GM23338 (cell line): ENCODE measurements around the gene IL19. TPM values are rescaled to one million over a fixed set of nuclear protein-coding genes. Genes with fewer than 3 reads are reported as not detected.

Source experiments
- ATAC-seq: fragments of 200-7000 bp; cut with Tn5 transposase; 3 replicates; pipeline ENCODE4 v1.9.1; 2020
- DNase-seq: peaks from one replicate; pipeline ENCODE4 v3.0.0-alpha.2; 2015; ENCODE audit warnings: low spot score
- H2AFZ ChIP-seq: fragments of 200-600 bp; sonication (generic); 2 replicates; pipeline ENCODE4 v1.8.0; 2016; ENCODE audit warnings: antibody characterized with exemption, mild to moderate bottlenecking, moderate library complexity
- H3F3A ChIP-seq: fragments of 200-600 bp; sonication (generic); replicated peaks from 2 replicates; pipeline ENCODE4 v1.8.0; 2017; ENCODE audit warnings: antibody characterized with exemption, mixed run types, low read depth
- H3K27ac ChIP-seq: fragments of 200-600 bp; sonication (generic); 2 replicates; pipeline ENCODE4 v1.6.1; 2016; ENCODE audit warnings: low read depth
- H3K27me3 ChIP-seq: fragments of 200-600 bp; sonication (generic); 2 replicates; pipeline ENCODE4 v1.8.0; 2016; ENCODE audit warnings: mild to moderate bottlenecking, mixed run types, moderate library complexity; ENCODE audit not compliant: insufficient read depth
- H3K36me3 ChIP-seq: fragments of 200-600 bp; sonication (generic); 2 replicates; pipeline ENCODE4 v1.8.0; 2016; ENCODE audit warnings: mild to moderate bottlenecking; ENCODE audit not compliant: insufficient read depth
- H3K4me1 ChIP-seq: fragments of 200-600 bp; sonication (generic); 2 replicates; pipeline ENCODE4 v1.8.0; 2016; ENCODE audit warnings: mild to moderate bottlenecking, moderate library complexity; ENCODE audit not compliant: insufficient read depth
- H3K4me2 ChIP-seq: fragments of 200-600 bp; sonication (generic); 2 replicates; pipeline ENCODE4 v1.7.1; 2017; ENCODE audit warnings: mixed run types
- H3K4me3 ChIP-seq: fragments of 200-600 bp; sonication (generic); 2 replicates; pipeline ENCODE4 v1.6.1; 2016; ENCODE audit warnings: mixed run types
- H3K79me2 ChIP-seq: fragments of 200-600 bp; sonication (generic); replicated peaks from 2 replicates; pipeline ENCODE4 v1.8.0; 2017; ENCODE audit warnings: mild to moderate bottlenecking; ENCODE audit not compliant: insufficient read depth
- H3K9me2 ChIP-seq: fragments of 200-600 bp; sonication (generic); 2 replicates; pipeline ENCODE4 v1.8.0; 2017; ENCODE audit not compliant: insufficient read depth
- H4K20me1 ChIP-seq: fragments of 200-600 bp; sonication (generic); replicated peaks from 2 replicates; pipeline ENCODE4 v1.8.0; 2017; ENCODE audit warnings: mild to moderate bottlenecking; ENCODE audit not compliant: insufficient read depth
- H3K27ac Mint-ChIP-seq: 2 replicates; pipeline ENCODE4 v1.8.0; 2020; ENCODE audit warnings: inconsistent platforms, mild to moderate bottlenecking, moderate library complexity, mixed read lengths
- H3K27me3 Mint-ChIP-seq: 3 replicates; pipeline ENCODE4 v1.8.0; 2022; ENCODE audit warnings: low read depth, mild to moderate bottlenecking, moderate library complexity, mixed read lengths, inconsistent platforms; ENCODE audit not compliant: insufficient read depth, poor library complexity
- H3K36me3 Mint-ChIP-seq: 3 replicates; pipeline ENCODE4 v1.8.0; 2021; ENCODE audit warnings: low read depth, mild to moderate bottlenecking, inconsistent platforms, moderate library complexity, mixed read lengths
- H3K4me1 Mint-ChIP-seq: 3 replicates; pipeline ENCODE4 v1.8.0; 2020; ENCODE audit warnings: mild to moderate bottlenecking, inconsistent platforms, mixed read lengths
- H3K4me3 Mint-ChIP-seq: 3 replicates; pipeline ENCODE4 v1.8.0; 2021; ENCODE audit warnings: moderate library complexity, mild to moderate bottlenecking, inconsistent platforms, mixed read lengths
- H3K9me3 Mint-ChIP-seq: 3 replicates; pipeline ENCODE4 v1.8.0; 2020; ENCODE audit warnings: moderate library complexity, mild to moderate bottlenecking, inconsistent platforms, mixed read lengths
- CREB1 ChIP-seq: fragments of 250-450 bp; sonication (Bioruptor Pico); IDR thresholded peaks from 2 replicates; pipeline ENCODE4 v1.5.0; 2020; ENCODE audit warnings: low read depth, mild to moderate bottlenecking, moderate library complexity
- CTCF ChIP-seq, 2 experiments: fragments of 200-600 bp in 1 of 2; sonication (generic) in 1 of 2; conservative IDR thresholded peaks; 2 replicates each; pipeline versions ENCODE4 v1.5.1 to v1.6.1; 2016 to 2017; ENCODE audit warnings: antibody characterized with exemption in 2 of 2, low read depth in 2 of 2, mild to moderate bottlenecking in 2 of 2, moderate library complexity in 1 of 2
- EZH2phosphoT487 ChIP-seq: fragments of 200-600 bp; sonication (generic); IDR thresholded peaks from one replicate; pipeline ENCODE4 v1.8.1; 2018; ENCODE audit warnings: antibody characterized with exemption; ENCODE audit not compliant: unreplicated experiment
- JUNB ChIP-seq: IDR thresholded peaks from one replicate; pipeline ENCODE4 v1.6.1; 2016; ENCODE audit warnings: antibody characterized with exemption; ENCODE audit not compliant: unreplicated experiment
- POLR2AphosphoS5 ChIP-seq: IDR thresholded peaks from 2 replicates; pipeline ENCODE4 v1.6.1; 2016; ENCODE audit warnings: antibody characterized with exemption, low read depth
- REST ChIP-seq: IDR thresholded peaks from one replicate; pipeline ENCODE4 v1.6.1; 2018; ENCODE audit warnings: antibody characterized with exemption; ENCODE audit not compliant: unreplicated experiment
- ZNF462 ChIP-seq: fragments of 250-450 bp; sonication (Bioruptor Pico); IDR thresholded peaks from 2 replicates; pipeline ENCODE4 v1.5.0; 2020; ENCODE audit warnings: mild to moderate bottlenecking, moderate library complexity
- polyA plus RNA-seq: library from polyadenylated mRNA; unstranded; fragments of >200 nt; fragmentation: Nextera tagmentation; extraction: Ambion mirVana; gene quantifications from 2 replicates; pipeline ENCODE4 v1.2.1, GENCODE V29; 2016
- total RNA-seq: library from RNA; depleted of rRNA; stranded (reverse); fragments of >200 nt; shearing (Covaris generic); gene quantifications from 2 replicates; pipeline ENCODE4 v1.2.3, GENCODE V29; 2014

IL19 gene
- total and polyA plus RNA-seq, 2 experiments from 2014 or later: not detected

- no peak overlapping the region for H3K4me2 ChIP-seq
- no peaks in the 10 kb centered on the region for H3F3A ChIP-seq
- H3K9me2 ChIP-seq: no peaks in the 10 kb centered on the region
- no peaks in the 10 kb centered on the region for H3K36me3 ChIP-seq
- DNase-seq: no peak
- H4K20me1 ChIP-seq: no peaks in the 10 kb centered on the region
- no peaks in the 10 kb centered on the region for H3K79me2 ChIP-seq
- TF ChIP-seq POLR2AphosphoS5: no peak
- no peak for TF ChIP-seq REST
- no peak for TF ChIP-seq CTCF (conservative IDR thresholded peaks at IDR 0.05; ENCODE audit: low read depth in 2 of 2)
- no peak for TF ChIP-seq CREB1 (CRISPR knock-in tag)
- no peak for TF ChIP-seq JUNB
- no peak for ATAC-seq
- H3K4me3 ChIP-seq: no peak overlapping the region
- Mint-ChIP-seq H3K36me3 (no peaks in the 10 kb centered on the region), H3K4me3 (no peak overlapping the region), H3K4me1 (peaks cover 4% of the 10 kb centered on the region; the same call in 2 of the 3 replicates), H3K9me3 (no peaks in the 10 kb centered on the region), H3K27me3 (peaks cover 7% of the 10 kb centered on the region), H3K27ac (no peak overlapping the region)
- no peak overlapping the region for H3K27ac ChIP-seq
- no peaks in the 10 kb centered on the region for H3K4me1 ChIP-seq
- no peak overlapping the region for H2AFZ ChIP-seq
- H3K27me3 ChIP-seq: no peaks in the 10 kb centered on the region
Observed at GRCh38 chr1:206787891-206788290, 17.3 kb downstream of the IL19 start.

- H3K27ac ChIP-seq: no peak overlapping the region
- Mint-ChIP-seq H3K9me3 (no peaks in the 10 kb centered on the region), H3K4me3 (no peak overlapping the region), H3K4me1 (peaks cover 4% of the 10 kb centered on the region; the same call in 2 of the 3 replicates), H3K36me3 (no peaks in the 10 kb centered on the region), H3K27me3 (peaks cover 7% of the 10 kb centered on the region), H3K27ac (no peak overlapping the region)
- no peaks in the 10 kb centered on the region for H4K20me1 ChIP-seq
- H3K36me3 ChIP-seq: no peaks in the 10 kb centered on the region
- H3K79me2 ChIP-seq: no peaks in the 10 kb centered on the region
- no peaks in the 10 kb centered on the region for H3K4me1 ChIP-seq
- H3K4me3 ChIP-seq: no peak overlapping the region
- H3K9me2 ChIP-seq: no peaks in the 10 kb centered on the region
- no peaks in the 10 kb centered on the region for H3K27me3 ChIP-seq
- no peak overlapping the region for H3K4me2 ChIP-seq
- ATAC-seq (no peak), DNase-seq (no peak)
- no peaks in the 10 kb centered on the region for H3F3A ChIP-seq
- H2AFZ ChIP-seq: no peak overlapping the region
- TF ChIP-seq ZNF462 (CRISPR knock-in tag) (no peak), EZH2phosphoT487 (no peak), CREB1 (CRISPR knock-in tag) (no peak), CTCF (conservative IDR thresholded peaks at IDR 0.05; ENCODE audit: low read depth in 2 of 2) (no peak), JUNB (no peak)
Observed at GRCh38 chr1:206788487-206789050, 18.0 kb downstream of the IL19 start.
